Measurements from ENCODE around the gene ESCO1. TPM values are rescaled to one million over a fixed set of nuclear protein-coding genes. Genes with fewer than 3 reads are reported as not detected.

Gene ESCO1
- total RNA-seq, 1 experiment from 2014 or later: 12.0 TPM

- DNase-seq (ENCODE audit: low read depth): no peak
Measured at GRCh38 chr18:21490748-21491147, 109.8 kb downstream of the ESCO1 start.

GRCh38 chr18:21489919-21490495 is 110.5 kb downstream of the ESCO1 start:
- no peak for DNase-seq (ENCODE audit: low read depth)

DNA sequence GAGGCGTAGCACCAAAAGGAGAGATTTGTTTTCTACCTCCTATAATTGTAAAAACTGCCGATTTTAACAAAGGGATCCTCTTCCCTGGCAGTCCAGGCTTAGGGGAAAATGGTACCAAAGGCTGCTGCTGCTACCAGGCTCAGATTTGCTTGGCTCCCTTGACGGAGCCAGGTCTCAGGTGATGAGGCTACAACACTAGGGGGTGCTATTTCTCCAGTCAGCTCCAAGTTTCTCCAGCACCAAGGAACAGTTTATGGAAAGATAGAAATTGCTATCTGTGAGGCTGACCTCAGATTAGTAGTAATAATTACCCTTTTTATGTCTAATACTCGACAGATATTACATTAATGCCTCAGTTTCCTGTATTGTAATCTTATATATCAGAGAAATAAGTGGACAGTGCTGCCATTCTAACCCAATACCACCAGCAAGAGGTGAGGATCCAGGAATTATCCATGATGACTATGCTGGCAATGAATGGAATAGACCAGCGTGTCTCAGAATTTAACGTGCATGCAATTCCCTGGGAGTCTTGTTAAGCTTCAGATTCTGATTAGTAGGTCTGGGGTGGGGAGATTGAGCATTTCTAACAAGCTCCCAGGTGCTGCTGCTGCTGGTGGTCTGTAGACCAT is 111.3 kb downstream of the ESCO1 start:
- DNase-seq (ENCODE audit: low read depth): peak; percentile 43

DNA sequence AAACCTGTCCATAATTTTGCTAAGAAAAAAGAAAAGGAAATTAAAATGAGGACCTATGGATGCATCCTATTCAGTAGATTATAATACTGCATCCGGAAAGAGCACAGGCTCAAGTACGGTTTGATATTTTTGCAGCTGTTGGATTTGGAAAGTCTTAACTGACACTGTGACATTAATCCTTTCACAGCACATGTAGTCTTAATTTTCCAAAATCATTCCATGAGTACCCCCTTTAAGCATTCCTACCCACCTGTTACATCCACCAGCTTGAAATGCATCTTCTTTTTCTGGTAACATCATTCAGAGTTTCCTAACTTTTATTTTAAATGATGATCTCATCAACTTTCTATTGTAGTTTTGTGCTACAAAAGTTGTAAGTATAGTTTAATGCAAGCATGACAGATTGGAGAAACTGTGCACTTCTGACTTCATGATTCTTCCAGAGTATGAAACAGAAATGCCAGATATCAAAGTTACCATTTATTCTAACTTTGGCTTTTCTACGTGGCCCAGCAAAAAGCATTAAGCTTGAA is 113.5 kb downstream of the ESCO1 start:
- DNase-seq (ENCODE audit: low read depth): no peak

DNA sequence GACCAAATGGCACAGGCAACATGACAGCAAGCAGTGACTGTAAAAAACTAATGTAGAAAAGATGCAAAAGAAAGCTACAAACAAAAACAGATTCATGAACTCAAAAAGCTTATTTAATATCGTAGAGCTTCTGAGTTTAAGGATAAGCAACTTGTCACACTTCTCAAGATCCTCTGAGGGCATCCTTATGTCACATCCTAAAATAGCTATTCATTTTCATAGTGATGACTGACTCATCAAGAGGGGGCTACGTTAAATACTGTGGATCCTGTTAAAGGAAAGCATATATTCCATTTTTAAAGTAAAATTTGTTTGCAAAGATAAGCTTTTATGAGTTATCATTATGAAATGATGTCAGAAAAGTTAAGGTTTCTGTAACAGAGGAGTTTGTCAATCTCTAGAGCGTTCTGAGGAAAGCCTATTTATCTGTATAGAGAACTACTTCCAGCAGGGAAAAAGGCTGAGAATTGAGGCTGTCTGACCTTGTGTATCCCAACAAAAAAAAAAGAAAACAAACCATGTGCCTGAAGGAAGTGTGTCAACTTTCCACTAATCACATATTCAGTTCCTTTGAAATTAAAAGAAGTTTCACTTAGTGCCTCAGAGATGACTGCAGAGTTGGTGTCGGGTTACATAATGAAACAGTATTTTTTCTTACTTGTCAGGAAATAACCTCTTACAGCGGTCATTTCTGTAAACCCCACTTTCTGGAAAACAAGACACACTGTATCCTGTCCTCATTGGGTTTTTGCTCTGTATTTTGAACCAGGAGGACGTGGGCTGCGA is 115.5 kb downstream of the ESCO1 start:
- DNase-seq (ENCODE audit: low read depth): peak; percentile 36

DNA sequence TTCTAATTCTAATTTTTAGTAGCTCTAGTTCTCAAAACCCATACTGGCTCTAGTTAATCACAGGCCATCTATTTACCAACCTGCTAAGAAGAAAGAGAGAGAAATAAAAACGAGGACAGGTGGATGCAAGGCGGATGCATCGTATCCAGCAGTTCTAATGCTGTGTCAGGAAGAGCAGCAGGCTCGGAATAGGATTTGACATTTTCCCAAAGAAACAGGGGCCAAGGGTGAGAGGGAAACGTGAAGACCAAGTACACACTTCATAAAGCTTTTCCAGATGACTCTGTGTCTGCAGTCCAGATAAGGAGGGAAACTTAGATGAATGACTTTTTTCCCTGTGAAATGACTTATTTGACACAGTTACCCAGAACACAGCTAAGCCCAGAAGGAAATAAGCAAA is 117.5 kb downstream of the ESCO1 start:
- DNase-seq (ENCODE audit: low read depth): no peak

GRCh38 chr18:21481739-21482138 is 118.8 kb downstream of the ESCO1 start:
- no peak for DNase-seq (ENCODE audit: low read depth)

GRCh38 chr18:21479721-21480120 is 120.8 kb downstream of the ESCO1 start:
- DNase-seq (ENCODE audit: low read depth): peak; percentile 43

Other genes starting within 250 kb of the ESCO1 start
- 168 and 175 TPM in 2 replicates for gene SNRPD1, start 11.6 kb upstream of the ESCO1 start, total RNA-seq (2014; rRNA removed; shearing (Covaris generic))
- gene ABHD3, start 104.1 kb upstream of the ESCO1 start, total RNA-seq (2014; rRNA removed; shearing (Covaris generic)): 3.8 and 5.1 TPM in 2 replicates
- 17.7 and 19.2 TPM in 2 replicates for gene MIB1, start 140.1 kb upstream of the ESCO1 start, total RNA-seq (2014; rRNA removed; shearing (Covaris generic))